Activated naive CD4-positive, alpha-beta T cell treated with anti-CD3 and anti-CD28 coated beads, Interleukin-2, amount 50 U/mL, for 24 hours (primary cell): ENCODE measurements around the gene DBP.

Experiments
- H3K27ac Mint-ChIP-seq: one replicate; pipeline ENCODE4 v1.8.0; 2021; ENCODE audit warnings: mild to moderate bottlenecking, mixed read lengths
- H3K27me3 Mint-ChIP-seq: one replicate; pipeline ENCODE4 v1.8.0; 2021; ENCODE audit warnings: mixed read lengths
- H3K36me3 Mint-ChIP-seq: one replicate; pipeline ENCODE4 v1.8.0; 2021; ENCODE audit warnings: mixed read lengths
- H3K4me1 Mint-ChIP-seq: one replicate; pipeline ENCODE4 v1.8.0; 2021; ENCODE audit warnings: mixed read lengths
- H3K4me3 Mint-ChIP-seq: one replicate; pipeline ENCODE4 v1.8.0; 2021; ENCODE audit warnings: mild to moderate bottlenecking, mixed read lengths
- H3K9me3 Mint-ChIP-seq: one replicate; pipeline ENCODE4 v1.8.0; 2021; ENCODE audit warnings: mixed read lengths

The DBP gene

DNA sequence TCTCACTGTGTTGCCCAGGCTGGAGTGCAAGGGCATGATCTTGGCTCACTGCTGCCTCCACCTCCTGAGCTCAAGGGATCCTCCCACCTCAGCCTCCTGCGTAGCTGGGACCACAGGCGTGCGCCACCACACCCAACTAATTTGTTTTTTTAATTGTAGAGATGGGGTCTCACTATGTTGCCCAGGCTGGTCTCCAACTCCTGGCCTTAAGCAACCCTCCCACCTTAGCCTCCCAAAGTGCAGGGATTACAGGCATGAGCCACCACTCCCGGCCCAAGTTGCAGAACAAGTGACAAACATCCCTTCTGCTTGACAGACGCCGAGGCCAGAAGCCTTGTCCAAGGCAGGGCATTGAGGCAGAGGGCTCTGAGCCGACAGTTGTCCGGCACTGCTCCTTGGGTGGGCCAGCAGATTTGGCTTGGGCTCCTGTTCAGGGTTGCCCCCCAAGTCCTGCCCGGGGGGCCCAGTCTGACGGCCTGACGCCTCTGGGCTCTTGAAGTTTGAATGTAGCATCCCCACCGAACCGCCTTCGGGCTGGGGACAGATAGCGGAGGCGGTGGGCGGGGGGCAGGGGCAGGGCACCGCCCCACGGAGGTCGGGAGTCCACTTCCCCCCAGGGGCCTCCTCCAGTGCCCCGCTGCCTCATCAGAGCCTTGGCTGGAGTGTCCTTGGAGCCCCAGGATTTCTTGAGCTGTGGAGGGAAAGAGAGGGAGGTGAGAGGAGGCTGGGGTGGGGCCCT is 36.3 kb downstream of the DBP start:
- Mint-ChIP-seq H3K36me3 (no peaks in the 10 kb centered on the region), H3K27ac (no peak overlapping the region), H3K4me3 (no peak overlapping the region), H3K9me3 (no peaks in the 10 kb centered on the region), H3K27me3 (no peaks in the 10 kb centered on the region), H3K4me1 (no peaks in the 10 kb centered on the region)

DNA sequence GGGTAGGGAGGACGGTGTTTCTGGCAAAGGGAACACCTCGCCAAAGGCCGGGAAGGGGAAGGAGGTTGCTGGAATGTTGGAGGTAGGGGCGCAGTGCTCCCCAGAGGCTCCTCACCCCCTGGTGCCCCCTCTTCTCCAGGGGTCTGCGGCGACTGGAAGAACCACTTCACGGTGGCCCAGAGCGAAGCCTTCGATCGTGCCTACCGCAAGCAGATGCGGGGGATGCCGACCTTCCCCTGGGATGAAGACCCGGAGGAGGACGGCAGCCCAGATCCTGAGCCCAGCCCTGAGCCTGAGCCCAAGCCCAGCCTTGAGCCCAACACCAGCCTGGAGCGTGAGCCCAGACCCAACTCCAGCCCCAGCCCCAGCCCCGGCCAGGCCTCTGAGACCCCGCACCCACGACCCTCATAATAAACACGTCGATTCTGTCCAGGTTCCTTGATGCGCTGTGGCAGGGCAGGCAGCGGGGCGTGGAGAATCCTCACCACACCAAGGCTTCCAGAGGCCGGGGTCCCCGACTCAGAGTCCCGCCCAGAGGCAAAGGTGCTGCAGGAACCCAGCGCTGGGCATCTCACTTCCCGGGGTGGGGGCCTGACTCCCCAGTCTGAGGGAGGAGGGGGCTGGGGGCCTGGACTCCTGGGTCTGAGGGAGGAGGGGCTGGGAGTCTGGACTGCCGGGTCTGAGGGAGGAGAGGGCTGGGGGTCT is 38.0 kb downstream of the DBP start:
- peaks cover 4% of the 10 kb centered on the region for H3K4me1 Mint-ChIP-seq
- no peaks in the 10 kb centered on the region for H3K9me3 Mint-ChIP-seq
- H3K27ac Mint-ChIP-seq = no peak overlapping the region
- no peaks in the 10 kb centered on the region for H3K36me3 Mint-ChIP-seq
- no peak overlapping the region for H3K4me3 Mint-ChIP-seq
- H3K27me3 Mint-ChIP-seq = no peaks in the 10 kb centered on the region

DNA sequence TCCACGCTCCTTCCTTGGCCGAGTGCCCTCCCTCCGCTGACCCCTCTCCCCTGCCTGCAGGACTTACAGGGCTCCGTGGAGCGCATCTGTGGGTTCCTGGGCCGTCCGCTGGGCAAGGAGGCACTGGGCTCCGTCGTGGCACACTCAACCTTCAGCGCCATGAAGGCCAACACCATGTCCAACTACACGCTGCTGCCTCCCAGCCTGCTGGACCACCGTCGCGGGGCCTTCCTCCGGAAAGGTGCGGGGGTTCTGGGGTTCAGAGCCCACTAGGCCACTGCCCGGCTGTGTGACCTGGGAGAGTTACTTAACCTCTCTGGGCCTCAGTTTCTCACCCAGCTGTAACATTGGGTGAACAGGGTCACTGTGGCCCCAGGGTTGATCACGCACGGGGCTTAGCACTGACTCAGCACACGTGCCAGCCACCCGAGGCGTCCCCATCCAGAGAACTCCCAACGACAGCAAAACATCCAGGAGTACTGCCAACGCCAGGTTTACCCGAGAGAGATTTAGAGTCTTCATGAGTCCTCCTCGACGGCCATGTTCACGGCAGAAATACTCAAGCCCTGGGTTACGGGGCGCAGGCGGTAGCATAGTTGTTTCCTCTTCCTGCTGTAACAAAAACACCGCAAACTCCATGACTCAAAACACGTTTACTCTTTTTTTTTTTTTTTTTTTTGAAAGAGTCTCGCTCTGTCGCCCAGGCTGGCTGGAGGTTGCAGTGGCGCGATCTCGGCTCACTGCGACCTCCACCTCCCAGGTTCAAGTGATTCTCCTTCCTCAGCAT is 40.3 kb downstream of the DBP start:
- Mint-ChIP-seq H3K36me3 (no peaks in the 10 kb centered on the region), H3K9me3 (no peaks in the 10 kb centered on the region), H3K27ac (peak overlapping the region; percentile 35), H3K27me3 (no peaks in the 10 kb centered on the region), H3K4me1 (peaks cover 4% of the 10 kb centered on the region), H3K4me3 (peak overlapping the region; percentile 55)

- Mint-ChIP-seq H3K27me3 (no peaks in the 10 kb centered on the region), H3K27ac (no peak overlapping the region), H3K4me1 (peaks cover 4% of the 10 kb centered on the region), H3K4me3 (no peak overlapping the region), H3K9me3 (no peaks in the 10 kb centered on the region), H3K36me3 (no peaks in the 10 kb centered on the region)
These were observed 40.9 kb downstream of the DBP start for GRCh38 chr19:48596237-48596636.

DNA sequence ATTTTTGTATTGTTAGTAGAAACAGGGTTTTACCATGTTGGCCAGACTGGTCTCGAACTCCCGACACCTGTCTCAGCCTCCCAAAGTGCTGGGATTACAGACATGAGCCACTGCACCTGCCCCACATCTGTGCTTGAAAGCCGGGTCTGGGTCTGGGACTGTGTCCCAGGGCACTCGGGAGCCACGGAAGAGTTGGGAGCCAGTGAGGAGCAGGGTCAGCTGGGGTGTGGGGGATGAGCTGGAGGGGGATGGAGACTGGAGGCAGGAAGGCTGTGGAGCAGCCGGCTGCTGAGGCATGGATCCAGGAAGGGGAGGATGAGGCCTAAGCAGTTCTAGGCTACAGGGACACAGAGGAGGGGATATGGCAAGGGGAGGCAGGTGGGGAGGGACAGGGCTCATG is 41.3 kb downstream of the DBP start:
- Mint-ChIP-seq H3K4me3 (peak overlapping the region; percentile 26), H3K4me1 (peaks cover 4% of the 10 kb centered on the region), H3K27me3 (no peaks in the 10 kb centered on the region), H3K36me3 (no peaks in the 10 kb centered on the region), H3K9me3 (no peaks in the 10 kb centered on the region), H3K27ac (no peak overlapping the region)

DNA sequence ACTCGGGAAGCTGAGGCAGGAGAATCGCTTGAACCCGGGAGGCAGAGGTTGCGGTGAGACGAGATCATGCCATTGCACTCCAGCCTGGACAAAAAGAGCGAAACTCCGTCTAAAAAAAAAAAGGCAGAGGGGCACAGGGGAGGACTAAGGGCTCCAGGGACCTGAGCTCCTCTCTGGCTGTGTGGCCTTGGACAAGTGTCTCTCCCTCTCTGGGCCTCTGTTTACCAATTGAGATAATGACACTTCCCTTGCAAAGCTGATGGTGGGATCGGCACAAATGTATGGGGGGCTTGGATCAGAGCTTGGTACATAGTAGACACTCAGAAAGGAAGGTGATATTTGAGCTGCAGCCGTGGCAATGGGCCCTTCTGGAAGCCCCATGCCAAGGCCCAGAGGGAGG is 42.0 kb downstream of the DBP start:
- Mint-ChIP-seq H3K4me1 (peaks cover 4% of the 10 kb centered on the region), H3K4me3 (peak overlapping the region; percentile 59), H3K36me3 (no peaks in the 10 kb centered on the region), H3K27ac (peak overlapping the region; percentile 57), H3K27me3 (no peaks in the 10 kb centered on the region), H3K9me3 (no peaks in the 10 kb centered on the region)

GRCh38 chr19:48591021-48591420 is 46.2 kb downstream of the DBP start:
- Mint-ChIP-seq H3K4me3 (peak overlapping the region; percentile 4), H3K27ac (no peak overlapping the region), H3K4me1 (peaks cover 17% of the 10 kb centered on the region), H3K27me3 (no peaks in the 10 kb centered on the region), H3K9me3 (no peaks in the 10 kb centered on the region), H3K36me3 (no peaks in the 10 kb centered on the region)

GRCh38 chr19:48588670-48589401 is 48.3 kb downstream of the DBP start:
- Mint-ChIP-seq H3K27ac (no peak overlapping the region), H3K36me3 (no peaks in the 10 kb centered on the region), H3K9me3 (no peaks in the 10 kb centered on the region), H3K27me3 (no peaks in the 10 kb centered on the region), H3K4me1 (peaks cover 16% of the 10 kb centered on the region), H3K4me3 (peak overlapping the region; percentile 80)

- Mint-ChIP-seq H3K9me3 (no peaks in the 10 kb centered on the region), H3K4me3 (peak overlapping the region; percentile 15), H3K36me3 (no peaks in the 10 kb centered on the region), H3K27ac (no peak overlapping the region), H3K4me1 (peaks cover 16% of the 10 kb centered on the region), H3K27me3 (no peaks in the 10 kb centered on the region)
These were observed 49.8 kb downstream of the DBP start for GRCh38 chr19:48587387-48587786.

DNA sequence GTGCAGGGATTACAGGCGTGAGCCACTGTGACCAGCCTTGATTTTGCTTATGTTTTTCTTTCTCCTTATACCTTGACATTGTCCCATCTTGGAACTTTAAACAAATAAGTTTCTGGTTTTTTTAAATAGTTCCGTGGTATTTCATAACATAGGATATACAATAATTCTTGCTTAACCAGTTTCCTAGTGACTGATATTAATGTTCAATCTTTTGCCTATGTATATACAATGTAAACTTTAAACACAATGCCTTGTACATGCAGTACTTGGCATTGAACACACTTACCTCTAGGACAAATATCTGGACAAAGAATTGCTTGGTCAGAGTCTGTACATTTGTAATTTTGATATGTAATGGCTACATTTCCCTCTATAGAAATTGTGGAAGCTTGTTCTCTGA is 55.0 kb downstream of the DBP start:
- no peak overlapping the region for H3K4me3 Mint-ChIP-seq
- H3K4me1 Mint-ChIP-seq = peaks cover 4% of the 10 kb centered on the region
- no peaks in the 10 kb centered on the region for H3K9me3 Mint-ChIP-seq
- H3K27ac Mint-ChIP-seq = no peak overlapping the region
- no peaks in the 10 kb centered on the region for H3K27me3 Mint-ChIP-seq
- no peaks in the 10 kb centered on the region for H3K36me3 Mint-ChIP-seq
